ENCODE data around the gene WIPF3. TPM values are rescaled to one million over a fixed set of nuclear protein-coding genes. Genes with fewer than 3 reads are reported as not detected.

WIPF3 gene
- total RNA-seq, 2 experiments from 2014 or later: not detected

GRCh38 chr7:29921404-29922010, 115.2 kb downstream of the WIPF3 start:
- Mint-ChIP-seq H3K27ac (no peak overlapping the region), H3K4me3 (no peak overlapping the region), H3K4me1 (ENCODE audit: low read depth) (peaks cover 6% of the 10 kb centered on the region), H3K9me3 (no peaks in the 10 kb centered on the region), H3K36me3 (ENCODE audit: low read depth) (no peaks in the 10 kb centered on the region), H3K27me3 (no peaks in the 10 kb centered on the region)
- CTCF ChIA-PET: interaction anchor here (0.7 to 3.7 kb wide), 35 partner anchors 8 to 1000 kb away, joined by 3 to 30 read pairs (median 5); no protein-coding TSS in a partner anchor
- intact Hi-C loops (cut with micrococcal nuclease): loop anchor here (5.0 kb wide), 2 partner anchors 44 to 174 kb away; no protein-coding TSS in a partner anchor
- peak; percentile 61 for DNase-seq
- ATAC-seq: peak; percentile 95
- POLR2A ChIA-PET: no interaction called here
- TF ChIP-seq CTCF (IDR thresholded peaks at IDR 0.05): peak; percentile 88

- H3K4me1 Mint-ChIP-seq (ENCODE audit: low read depth): peaks cover 6% of the 10 kb centered on the region
Observed at GRCh38 chr7:29922921-29923700, 116.8 kb downstream of the WIPF3 start.

GRCh38 chr7:29924006-29924405, 117.7 kb downstream of the WIPF3 start:
- Mint-ChIP-seq H3K4me1 (ENCODE audit: low read depth) (peaks cover 6% of the 10 kb centered on the region), H3K4me3 (no peak overlapping the region), H3K27ac (no peak overlapping the region), H3K36me3 (ENCODE audit: low read depth) (no peaks in the 10 kb centered on the region), H3K27me3 (no peaks in the 10 kb centered on the region), H3K9me3 (no peaks in the 10 kb centered on the region)
- ChIA-PET CTCF (interaction anchor here (0.6 kb wide), 1 partner anchor 137 kb away, joined by 3 read pairs; no protein-coding TSS in a partner anchor), POLR2A (no interaction called here)
- DNase-seq: no peak
- no peak for ATAC-seq
- no peak for TF ChIP-seq CTCF (IDR thresholded peaks at IDR 0.05)
- intact Hi-C loops (cut with micrococcal nuclease): loop anchor here (5.0 kb wide), 2 partner anchors 47 to 177 kb away; no protein-coding TSS in a partner anchor

More at GRCh38 chr7:29922921-29923700, 116.8 kb downstream of the WIPF3 start:
- intact Hi-C loops (cut with micrococcal nuclease): loop anchor here (5.0 kb wide), 2 partner anchors 46 to 176 kb away; no protein-coding TSS in a partner anchor
- ChIA-PET POLR2A (no interaction called here), CTCF (interaction anchor here (0.6 to 3.7 kb wide), 8 partner anchors 27 to 288 kb away, joined by 3 to 30 read pairs (median 11); no protein-coding TSS in a partner anchor)
- no peak for TF ChIP-seq CTCF (IDR thresholded peaks at IDR 0.05)
- ATAC-seq (no peak), DNase-seq (no peak)
- Mint-ChIP-seq H3K27me3 (no peaks in the 10 kb centered on the region), H3K27ac (no peak overlapping the region), H3K4me3 (no peak overlapping the region), H3K9me3 (no peaks in the 10 kb centered on the region), H3K36me3 (ENCODE audit: low read depth) (no peaks in the 10 kb centered on the region)

GRCh38 chr7:29924684-29925083, 118.4 kb downstream of the WIPF3 start:
- intact Hi-C loops (cut with micrococcal nuclease): loop anchor here (5.0 kb wide), 2 partner anchors 47 to 177 kb away; no protein-coding TSS in a partner anchor
- Mint-ChIP-seq H3K27me3 (no peaks in the 10 kb centered on the region), H3K4me1 (ENCODE audit: low read depth) (peaks cover 6% of the 10 kb centered on the region), H3K4me3 (no peak overlapping the region), H3K36me3 (ENCODE audit: low read depth) (no peaks in the 10 kb centered on the region), H3K27ac (no peak overlapping the region), H3K9me3 (no peaks in the 10 kb centered on the region)
- ChIA-PET POLR2A (no interaction called here), CTCF (no interaction called here)
- ATAC-seq: peak; percentile 70
- no peak for TF ChIP-seq CTCF (IDR thresholded peaks at IDR 0.05)
- peak; percentile 60 for DNase-seq
